Dedifferentiated amniotic fluid mesenchymal stem cell (primary cell): ENCODE measurements around the gene BTBD7.

ENCODE experiments used
- DNase-seq: peaks from one replicate; pipeline ENCODE4 v3.0.0-alpha.2; 2016; ENCODE audit errors: extremely low spot score

Gene BTBD7

DNA sequence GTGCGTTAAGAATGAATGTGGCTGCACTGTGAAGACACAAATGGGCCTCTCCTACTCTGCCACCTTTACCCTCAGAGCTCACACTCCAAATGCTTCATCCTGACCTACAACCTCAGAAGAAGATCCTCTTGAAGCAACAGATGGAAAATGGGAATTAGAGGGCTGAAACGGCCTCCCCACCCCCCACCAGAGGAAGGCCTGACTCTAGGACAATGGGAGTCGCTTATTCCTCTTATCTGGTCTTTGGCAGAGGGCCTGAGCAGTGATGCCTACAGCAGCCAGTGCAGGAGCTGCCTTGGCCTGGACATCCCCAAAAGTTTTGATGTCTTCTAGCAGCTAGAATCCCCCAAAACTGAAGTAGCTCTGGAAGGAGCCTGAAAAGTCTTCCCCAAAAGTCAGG lies 29.2 kb downstream of the BTBD7 start:
- no peak for DNase-seq

DNA sequence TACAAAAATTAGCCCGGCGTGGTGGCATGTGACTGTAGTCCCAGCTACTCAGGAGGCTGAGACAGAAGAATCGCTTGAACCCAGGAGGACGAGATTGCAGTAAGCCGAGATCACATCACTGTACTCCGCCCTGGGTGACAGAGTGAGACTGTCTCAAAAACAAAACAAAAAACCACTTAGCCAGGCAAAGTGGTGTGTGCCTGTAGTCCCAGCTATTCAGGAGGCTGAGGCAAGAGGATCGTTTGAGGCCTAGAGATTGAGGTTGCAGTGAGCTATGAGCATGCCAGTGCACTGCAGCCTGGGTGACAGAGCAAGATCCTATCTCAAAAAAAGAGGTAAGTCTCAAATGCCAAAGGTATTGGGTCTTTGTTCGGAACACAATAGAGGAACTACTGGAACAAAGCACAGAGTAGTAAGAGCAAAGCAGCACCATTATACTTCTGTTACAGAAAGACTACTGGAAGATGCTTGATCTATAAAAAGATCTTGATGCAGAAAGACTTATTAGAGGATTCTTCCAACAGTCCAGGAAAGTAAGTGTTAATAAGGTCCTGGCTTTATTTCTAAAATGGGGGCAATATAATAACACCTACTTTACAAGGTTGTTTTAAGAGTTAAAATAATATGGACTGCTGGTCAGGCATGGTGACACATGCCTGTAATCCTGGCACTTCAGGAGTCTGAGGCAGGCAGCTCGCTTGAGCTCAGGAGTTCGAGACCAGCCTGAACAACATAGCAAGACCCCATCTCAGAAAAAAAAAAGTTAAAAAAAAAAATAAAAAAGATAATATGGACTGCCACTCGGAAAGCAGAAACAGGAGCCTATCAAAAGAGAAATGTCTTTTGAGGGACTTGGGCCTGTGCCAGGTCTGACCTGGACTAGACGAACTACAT lies 29.9 kb downstream of the BTBD7 start:
- DNase-seq, result no peak

DNA sequence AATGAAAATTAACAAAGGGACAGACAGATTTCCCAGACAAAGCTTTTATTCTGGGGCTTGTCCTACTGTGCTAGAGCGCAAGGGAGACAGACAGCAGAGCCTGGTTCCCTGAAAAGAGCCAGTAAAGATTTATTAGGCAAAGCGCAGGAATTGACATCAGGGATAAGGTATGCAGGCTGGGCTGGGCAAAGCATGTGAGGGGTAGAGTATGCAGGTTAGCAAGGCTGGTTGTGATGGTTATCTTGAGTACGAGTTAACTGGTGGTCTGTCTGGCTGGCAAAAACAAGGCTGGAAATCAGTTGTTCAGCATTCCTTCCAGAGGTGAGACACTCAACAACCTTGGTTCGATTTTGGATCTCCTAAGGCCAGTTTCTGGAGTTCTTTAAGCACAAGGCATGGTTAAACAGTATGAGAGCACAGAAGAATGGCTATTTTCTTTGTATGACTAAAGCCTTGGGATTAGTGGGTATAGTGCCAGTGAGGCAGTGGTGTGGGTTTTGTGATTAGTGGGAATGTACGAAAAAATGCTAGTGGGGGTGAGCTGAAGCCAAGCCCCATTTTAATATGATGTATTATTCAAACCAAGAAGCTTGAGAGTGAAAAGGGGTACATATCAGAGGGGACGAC lies 30.9 kb downstream of the BTBD7 start:
- no peak for DNase-seq

DNA sequence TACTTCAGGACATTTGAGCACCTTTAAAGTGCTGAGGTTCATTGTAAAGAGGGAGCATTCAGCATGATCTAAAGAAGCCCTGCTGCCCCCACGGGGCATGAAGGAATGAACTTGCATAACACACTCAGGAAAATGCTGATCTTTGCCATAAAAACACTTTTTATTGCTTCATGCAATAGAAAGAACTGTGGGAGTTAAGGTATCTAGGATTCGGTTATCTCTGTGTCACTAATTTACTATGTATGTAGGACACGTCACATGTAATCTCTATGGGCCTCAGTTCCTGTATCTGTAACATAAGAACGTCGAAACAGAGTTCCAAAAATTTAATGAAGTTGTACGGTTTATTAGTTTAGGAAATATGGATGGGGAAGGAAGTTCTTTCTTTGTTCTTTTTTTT lies 33.0 kb downstream of the BTBD7 start:
- no peak for DNase-seq

DNA sequence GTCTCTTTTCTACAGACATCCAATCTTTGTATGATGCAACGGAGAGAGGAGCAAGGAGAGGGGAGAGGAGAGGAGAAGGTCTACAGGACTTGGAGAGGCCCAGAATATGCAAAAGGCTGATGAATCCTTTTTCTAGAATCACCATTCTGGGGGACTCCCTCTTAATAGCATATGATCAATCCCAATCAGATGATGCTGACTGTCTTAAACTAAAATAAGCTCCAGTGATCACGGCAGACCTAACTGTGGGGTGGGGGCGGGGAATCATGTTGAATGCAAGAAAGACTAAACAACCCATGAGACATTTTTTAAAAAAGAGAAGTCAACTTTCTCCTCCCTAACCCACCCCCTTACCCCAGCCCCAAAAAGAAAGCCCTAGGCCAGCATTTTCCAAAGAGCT lies 33.4 kb downstream of the BTBD7 start:
- no peak for DNase-seq

DNA sequence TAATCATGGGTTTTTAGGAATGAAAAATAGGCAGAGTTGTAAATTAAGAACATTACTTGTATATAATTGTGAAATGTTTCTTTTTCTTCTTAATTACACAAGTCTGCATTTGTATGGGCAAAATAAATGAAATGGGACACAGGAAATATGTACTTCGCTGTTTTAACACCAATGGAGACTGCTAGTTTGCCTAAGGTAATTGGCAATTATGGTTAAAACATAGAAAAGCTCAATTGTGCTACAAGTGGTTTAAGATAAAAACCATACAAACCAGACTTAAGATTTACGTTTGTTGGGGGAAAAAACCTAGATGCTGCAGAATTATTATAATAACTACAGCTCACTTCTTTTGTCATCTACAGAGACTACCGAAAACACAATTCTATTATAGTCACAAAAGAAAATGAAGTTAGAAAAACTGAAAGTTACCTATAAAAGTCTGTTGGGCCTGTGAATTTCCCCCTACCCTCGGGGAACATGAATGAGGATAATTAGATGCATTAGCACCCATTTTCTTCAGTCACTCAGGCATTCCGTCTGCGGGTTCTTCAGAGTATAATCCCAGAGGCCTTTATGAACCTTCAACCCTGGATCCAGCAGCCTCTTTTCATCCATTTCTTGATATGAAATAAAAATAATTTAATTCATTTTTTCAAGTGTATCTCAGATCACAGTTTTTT lies 37.2 kb downstream of the BTBD7 start:
- DNase-seq, result no peak

DNA sequence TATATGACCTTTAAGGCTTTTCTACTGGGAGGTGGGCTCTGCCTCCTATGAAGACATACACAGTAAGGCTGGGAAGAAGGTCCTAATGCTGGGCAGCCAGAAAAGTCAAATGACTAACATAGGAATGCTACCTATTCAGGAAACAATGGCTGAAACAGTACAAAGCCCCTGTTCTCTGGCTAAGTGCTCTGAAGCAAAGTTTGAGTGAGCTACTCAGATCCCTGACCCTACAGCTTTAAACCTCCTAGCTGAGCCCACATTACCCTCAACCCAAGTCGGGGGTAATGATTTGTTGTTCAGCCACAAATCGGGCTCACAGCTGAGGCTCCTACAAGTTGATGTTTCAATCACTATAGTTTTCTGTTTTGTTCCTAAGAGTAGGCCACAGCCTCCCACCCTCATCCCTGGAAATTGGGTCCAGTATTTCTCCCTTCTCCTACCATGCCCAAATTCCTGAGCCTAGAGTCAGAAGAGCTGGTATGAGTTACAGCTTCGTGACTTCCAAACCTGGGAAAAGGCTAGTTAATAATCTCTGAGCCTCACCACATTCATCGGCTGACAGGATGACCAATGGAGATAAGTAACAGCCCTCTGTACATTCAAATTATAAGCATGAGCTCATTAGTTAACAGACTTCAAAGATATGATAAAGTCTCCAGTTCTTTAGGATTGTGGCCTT lies 46.5 kb downstream of the BTBD7 start:
- no peak for DNase-seq

DNA sequence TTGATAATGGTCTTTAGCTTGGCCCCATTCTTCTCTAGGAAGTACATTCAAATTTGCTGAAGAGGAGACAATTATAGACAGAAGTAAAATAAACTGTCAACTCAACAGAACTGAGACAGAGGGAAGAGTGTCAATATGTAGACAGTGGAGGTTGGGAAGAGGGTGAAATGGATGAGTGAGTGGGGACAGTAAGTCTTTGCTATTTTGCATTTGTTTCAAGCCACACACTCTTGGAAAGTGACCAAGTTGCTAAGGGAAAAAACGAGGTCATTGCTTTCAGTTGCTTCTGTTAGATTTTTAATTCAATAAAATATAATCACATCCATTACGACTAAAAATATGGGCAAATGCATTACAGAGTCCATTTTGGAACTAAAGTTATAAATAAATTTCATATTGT lies 47.8 kb downstream of the BTBD7 start:
- DNase-seq, result peak; percentile 22

DNA sequence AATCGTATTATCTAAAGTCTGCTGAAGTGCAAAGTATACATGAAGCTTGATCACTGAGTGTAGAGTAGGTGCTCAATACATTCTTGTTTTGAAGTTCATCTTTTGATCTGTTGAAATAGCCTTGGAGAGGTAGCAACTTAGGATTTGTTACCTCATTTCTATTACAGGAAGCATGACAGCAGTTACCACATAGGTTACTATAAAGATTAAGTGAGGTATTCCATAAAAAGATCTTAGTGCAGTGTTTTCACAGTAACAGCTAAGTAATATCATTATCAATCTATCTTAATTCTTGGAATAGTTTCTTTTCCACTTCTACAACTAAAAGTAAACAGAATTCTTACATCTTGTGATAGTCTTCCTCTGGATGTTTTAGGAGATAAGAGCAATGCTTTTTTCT lies 50.9 kb downstream of the BTBD7 start:
- no peak for DNase-seq

DNA sequence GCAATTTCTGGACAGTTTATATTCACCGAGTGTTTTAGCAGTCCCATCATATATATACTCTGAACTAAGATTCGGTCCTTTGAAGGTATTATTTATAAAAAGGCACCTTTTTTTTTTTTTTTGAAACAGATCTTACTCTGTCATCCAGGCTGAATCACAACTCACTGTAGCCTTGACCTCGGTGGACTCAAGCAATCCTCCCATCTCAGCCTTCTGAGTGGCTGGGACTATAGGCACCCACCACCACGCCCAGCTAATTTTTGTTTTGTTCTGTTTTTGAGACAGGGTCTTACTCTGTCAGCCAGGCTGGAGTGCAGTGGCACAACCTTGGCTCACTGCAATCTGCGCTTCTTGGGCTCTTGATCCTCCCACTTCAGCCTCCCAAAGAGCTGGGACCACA lies 52.1 kb downstream of the BTBD7 start:
- no peak for DNase-seq

DNA sequence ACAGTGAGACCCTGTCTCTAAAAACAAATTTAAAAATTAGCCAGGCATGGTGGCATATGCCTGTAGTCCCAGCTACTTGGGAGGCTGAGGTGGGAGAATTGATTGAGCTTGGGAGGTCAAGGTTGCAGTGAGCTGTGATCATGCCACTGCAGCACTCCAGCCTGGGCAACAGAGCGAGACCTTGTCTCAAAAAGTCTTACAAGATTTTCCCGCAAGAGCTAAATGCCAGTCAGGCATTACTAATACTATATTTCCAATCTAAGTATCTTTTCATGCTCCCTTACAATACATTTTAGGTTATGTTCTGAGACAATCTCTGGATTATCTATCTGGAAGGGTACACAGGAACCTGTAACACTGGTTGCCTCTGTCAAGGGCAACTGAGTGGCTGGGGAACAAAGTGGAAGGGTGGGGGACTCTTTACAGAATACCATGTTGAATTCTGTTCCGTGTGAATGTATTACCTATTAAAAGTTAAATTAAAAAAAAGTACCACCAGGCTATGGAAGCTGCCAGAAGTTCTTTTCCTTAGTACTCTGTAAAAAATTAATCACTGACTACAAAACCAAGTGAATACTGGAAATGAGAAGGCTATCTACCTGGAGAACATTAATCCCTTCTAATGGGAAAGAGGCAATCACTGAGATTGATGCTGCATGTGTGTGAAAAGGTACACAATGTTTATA lies 56.7 kb downstream of the BTBD7 start:
- no peak for DNase-seq

DNA sequence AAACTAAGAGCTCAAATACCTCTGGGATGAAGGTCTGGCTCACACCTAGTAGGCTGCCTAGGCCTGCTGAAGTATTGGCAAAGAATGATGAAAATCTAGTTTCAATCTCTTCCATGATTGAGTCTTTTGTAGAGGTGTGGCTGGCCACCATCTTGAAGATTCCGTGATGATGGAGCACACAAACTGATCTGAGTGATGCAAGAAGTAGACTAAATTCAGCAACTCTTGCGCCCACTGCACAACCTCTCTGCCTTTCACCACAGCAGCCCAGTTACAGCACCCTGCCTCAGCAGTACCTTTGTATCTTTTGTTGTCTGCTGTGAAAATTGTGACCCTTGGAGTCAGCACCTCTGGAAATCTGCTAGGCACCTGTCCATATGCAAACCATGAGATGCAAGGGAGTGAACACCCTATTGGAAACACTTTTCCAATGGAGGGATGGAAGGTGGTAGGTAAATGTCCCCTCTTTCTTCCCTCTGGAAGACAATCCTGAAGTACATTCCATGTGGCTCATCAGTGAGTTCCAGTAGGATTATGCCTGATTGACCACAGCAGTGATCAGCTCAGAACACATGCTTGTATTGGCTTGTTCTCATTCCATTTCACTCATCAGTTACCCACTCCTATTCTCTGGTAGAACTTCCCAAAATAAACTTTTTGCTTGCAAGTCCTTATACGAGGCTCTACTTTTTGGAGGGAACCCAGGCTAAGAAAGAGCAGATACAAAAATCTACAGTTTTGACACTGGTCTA lies 58.6 kb downstream of the BTBD7 start:
- no peak for DNase-seq

DNA sequence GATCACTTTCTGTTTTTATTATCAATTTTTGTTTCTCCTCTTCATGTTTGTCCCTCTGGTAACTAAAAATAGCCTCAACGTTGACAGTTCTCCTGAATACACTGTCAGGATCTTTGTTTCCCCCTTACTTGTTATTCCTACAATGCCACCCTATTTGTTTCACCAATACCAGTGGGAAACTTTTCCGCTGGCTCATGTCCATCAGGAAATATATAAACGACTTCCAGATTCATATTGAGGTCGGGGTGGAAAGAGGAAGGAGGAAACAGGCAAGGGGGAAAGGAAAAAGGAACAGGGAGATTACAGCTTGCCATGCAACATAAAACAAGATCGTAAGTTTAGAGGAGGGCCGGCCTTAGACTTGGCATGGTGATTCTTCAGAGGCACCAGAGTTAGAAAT lies 61.7 kb downstream of the BTBD7 start:
- DNase-seq, result no peak

DNA sequence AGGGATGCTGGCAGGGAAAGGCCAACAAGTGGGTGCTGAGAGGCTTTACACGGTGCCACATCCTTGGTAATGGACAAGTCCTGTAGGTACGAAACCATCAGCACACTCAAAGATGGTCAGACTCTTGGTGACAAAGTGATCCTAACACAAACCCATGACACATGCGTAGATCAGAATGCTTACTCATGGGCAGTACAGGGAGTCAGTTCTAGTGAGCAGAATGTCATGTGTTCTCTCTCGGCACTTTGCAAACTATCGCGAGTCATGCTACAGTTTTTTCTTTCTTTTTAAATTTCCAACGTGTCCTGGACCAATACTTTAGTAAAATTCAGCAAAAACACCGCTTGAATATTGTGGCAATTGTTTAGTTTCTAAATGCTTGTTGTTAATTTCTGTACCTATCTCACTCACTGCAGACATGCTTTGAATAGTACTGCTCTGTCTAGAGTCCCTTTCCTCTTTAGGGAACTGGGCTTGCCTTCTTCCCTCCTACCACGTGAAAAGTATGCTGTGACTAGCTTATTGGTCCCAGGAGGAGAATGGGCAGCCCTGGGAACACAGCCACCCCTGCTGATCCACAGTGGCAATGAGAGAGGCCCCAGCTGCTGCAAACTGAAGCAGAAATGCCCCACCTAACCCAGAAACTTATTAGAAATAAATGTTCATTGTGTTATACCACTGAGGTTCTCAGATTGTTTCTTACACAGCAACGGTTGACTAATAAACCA lies 63.3 kb downstream of the BTBD7 start:
- peak; percentile 16 for DNase-seq

DNA sequence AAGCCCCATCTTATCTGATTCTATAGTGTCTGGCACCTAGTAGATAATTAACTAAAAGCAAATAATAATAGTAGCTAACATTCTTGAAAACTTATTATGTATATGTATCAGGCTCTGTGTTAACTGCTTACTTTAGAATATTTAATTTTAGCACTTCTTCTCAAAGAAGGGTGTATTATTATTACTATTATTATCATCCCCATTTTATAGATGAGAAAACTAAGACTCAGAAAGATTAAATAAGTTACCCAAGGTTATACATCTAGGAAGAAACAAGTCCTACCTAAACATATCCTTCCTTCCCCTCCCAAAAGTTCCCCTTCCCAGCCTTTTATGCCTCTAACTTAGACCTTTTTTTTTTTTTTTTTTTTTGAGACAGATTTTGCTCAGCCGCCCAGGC lies 64.4 kb downstream of the BTBD7 start:
- no peak for DNase-seq

DNA sequence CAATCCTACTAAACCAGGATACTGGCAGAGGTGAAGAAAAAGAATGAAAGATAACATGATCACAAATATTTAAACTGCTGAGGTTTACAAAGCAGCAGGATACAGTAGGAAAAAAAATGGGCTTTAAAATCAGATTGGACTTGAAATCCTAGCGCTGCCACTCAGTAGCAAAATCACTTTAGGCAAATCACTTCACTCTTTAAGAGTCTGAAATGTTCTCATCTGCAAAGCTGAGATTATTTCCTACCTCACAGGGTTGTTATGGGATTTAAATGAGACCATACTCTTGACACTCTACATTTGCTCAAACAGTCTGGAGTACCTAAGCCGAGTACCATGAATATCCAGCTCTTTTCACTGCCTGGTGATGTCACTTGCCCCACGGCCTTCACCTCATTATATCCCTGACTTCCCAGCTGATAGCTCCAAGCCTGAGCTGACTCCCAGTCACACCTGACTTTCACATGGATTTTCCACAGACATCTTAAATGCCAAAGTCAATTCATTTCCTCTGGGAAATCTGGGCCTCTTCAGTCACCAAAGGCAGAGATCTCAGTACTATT lies 65.6 kb downstream of the BTBD7 start:
- no peak for DNase-seq

DNA sequence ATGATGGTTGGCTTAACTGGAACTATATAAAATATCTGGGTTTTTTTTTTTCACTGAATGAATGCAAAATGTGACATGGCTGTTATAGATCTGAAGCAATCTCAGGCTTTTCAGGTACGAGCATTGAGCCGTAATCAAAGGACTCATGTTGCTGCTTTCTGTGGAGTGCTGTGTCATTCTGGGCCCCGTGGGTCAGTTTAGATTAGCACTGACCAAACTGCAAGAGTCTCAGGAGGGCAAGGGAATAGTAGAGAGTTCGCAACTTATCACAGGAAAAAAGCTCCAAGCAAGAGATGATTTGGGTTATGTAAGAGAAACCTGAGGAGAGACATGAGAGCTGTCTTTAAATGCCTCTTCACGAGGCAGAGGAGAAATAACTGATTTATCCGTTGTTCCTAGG lies 66.7 kb downstream of the BTBD7 start:
- DNase-seq, result no peak

DNA sequence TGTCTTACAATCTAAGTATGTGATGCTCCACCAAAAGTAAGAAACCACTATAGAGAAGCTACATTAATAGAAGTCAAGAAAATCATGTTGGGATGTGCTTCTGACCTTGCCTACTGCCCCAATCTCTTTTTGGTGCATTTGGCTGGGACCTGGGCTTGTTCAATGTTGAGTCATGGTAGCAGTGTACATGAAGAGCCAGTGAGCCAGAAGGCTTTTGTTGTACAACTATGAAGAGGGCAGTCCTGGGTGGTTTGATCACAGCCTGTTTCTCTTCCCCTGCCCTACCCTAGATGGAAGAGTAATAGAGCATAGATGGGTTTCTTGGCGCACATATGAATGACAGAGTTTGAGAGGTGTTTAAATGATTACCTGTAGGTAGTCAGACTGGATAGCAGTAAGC lies 69.4 kb downstream of the BTBD7 start:
- no peak for DNase-seq

DNA sequence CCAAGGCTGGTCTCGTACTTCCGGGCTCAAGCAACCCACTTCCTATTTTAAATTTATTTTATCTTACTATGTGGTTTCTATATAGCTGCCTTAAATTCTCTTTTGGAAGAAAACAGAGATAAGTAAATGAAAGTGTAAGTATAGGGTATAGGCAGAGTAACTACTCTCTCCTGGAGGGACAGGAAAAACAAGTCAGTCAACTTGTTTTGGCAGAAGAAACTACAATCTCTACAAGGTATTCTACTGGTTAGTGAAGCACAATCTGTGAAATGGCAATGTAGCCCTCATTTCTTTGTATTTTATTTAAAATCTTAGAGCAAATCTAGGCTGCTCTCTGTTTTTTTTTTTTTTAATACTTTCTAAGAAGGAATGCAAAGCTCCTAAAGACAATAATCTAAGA lies 70.4 kb downstream of the BTBD7 start:
- no peak for DNase-seq
